ENCODE data around the gene RAB39A. TPM values are rescaled to one million over a fixed set of nuclear protein-coding genes. Genes with fewer than 3 reads are reported as not detected.
A peak's percentile ranks its signal among the peaks of the same experiment; 100 is the strongest.

Gene RAB39A
- total RNA-seq, 6 experiments from 2014 or later, result 0.42 to 1.2 (median 0.72) TPM; not detected in 1

DNA sequence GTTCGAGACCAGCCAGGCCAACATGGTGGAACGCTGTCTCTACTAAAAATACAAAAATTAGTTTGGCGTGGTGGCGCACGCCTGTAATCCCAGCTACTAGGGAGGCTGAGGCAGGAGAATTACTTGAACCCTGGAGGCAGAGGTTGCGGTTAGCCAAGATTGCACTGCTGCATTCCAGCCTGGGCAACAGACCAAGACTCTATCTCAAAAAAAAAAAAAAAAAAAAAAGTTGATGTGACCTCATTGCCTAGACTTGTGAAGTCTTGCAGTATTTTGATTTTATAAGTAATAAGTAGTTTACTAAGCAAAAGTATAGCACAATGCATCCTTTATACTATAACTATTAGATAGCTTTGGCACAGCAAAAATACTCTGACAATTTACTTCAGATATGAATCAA, 70.5 kb downstream of the RAB39A start:
- no peaks in the 10 kb centered on the region for H3K4me1 ChIP-seq
- H3K27ac ChIP-seq, result no peak overlapping the region
- DNase-seq, result no peak
- no peaks in the 10 kb centered on the region for H3K9me3 ChIP-seq
- ATAC-seq, result no peak
- no peak for TF ChIP-seq POLR2A (IDR thresholded peaks at IDR 0.05)
- TF ChIP-seq, protein P1, sequence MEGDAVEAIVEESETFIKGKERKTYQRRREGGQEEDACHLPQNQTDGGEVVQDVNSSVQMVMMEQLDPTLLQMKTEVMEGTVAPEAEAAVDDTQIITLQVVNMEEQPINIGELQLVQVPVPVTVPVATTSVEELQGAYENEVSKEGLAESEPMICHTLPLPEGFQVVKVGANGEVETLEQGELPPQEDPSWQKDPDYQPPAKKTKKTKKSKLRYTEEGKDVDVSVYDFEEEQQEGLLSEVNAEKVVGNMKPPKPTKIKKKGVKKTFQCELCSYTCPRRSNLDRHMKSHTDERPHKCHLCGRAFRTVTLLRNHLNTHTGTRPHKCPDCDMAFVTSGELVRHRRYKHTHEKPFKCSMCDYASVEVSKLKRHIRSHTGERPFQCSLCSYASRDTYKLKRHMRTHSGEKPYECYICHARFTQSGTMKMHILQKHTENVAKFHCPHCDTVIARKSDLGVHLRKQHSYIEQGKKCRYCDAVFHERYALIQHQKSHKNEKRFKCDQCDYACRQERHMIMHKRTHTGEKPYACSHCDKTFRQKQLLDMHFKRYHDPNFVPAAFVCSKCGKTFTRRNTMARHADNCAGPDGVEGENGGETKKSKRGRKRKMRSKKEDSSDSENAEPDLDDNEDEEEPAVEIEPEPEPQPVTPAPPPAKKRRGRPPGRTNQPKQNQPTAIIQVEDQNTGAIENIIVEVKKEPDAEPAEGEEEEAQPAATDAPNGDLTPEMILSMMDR (IDR thresholded peaks at IDR 0.05), result no peak
- H3K36me3 ChIP-seq, result no peaks in the 10 kb centered on the region
- no peak overlapping the region for H3K4me3 ChIP-seq
- intact Hi-C loops (cut with DNase I), result no loop called here
- no peaks in the 10 kb centered on the region for H3K27me3 ChIP-seq
- 96% methylated on average over 4 of the region's 6 CpGs for WGBS (ENCODE audit: insufficient coverage, low coverage, low lambda C conversion rate, missing lambda C conversion rate)

DNA sequence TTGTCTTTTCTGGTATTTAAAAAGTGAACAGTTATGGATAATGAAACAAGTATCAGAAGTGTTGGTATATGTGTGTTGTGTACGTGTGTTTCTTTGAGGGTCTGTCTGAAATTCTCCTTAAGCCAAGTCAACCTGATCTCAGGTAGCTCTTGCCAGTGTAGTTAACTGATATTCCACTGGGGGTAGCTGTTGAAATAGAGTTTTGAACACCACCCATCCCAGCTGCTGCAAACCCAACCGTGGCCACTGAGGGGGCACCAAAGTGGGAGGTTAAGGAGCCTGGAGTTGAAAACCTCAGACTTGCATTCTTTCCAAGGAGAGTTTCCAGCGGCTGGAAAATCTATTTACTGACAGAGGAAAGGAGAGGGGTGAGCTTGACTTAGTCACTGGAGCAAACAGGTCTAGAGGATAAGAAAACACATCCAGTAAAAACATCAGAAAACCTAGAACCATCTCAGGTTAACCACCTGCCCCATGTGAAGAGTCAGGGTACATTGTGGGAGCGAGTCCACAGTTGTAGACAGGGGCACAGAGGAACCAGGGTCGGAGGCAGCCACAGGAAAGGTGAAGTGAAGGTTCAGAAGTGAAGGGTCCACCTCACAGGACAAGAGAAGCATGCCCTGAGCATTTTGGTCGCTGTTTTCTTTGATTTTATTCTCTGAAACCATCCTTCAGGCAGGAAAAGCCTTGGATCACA, 71.7 kb downstream of the RAB39A start:
- Histone ChIP-seq H3K36me3 (no peaks in the 10 kb centered on the region), H3K9me3 (no peaks in the 10 kb centered on the region), H3K4me3 (no peak overlapping the region), H3K27ac (no peak overlapping the region), H3K4me1 (no peaks in the 10 kb centered on the region), H3K27me3 (no peaks in the 10 kb centered on the region)
- ATAC-seq (peak; percentile 67 to 90 (median 74)), DNase-seq (no peak)
- intact Hi-C loops (cut with DNase I), result no loop called here
- TF ChIP-seq POLR2A (IDR thresholded peaks at IDR 0.05), result no peak
- TF ChIP-seq, protein P1 (IDR thresholded peaks at IDR 0.05), result peak; percentile 41 to 47 (median 42)
- WGBS (ENCODE audit: insufficient coverage, low coverage, low lambda C conversion rate, missing lambda C conversion rate), result 10% methylated on average over 5 of the region's 6 CpGs

DNA sequence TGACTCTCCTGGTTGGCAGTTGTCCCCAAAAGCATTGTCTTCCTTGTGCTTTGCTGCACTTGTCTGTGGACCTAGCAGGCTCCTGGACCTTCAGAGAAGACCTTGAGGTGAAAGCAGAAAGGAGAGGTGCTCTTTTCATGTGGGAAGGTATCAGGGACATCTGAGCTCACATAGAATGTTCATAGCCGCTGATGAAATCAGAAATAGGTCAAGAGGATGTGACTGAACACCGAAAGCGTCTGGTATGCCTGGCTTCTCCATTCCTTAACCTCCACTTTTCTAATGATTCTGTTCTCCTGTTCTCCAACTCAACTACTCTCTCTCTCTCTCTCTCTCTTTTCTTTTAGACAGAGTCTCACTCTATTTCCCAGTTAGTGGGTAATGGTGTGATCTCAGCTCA, 74.2 kb downstream of the RAB39A start:
- Histone ChIP-seq H3K27ac (no peak overlapping the region), H3K27me3 (no peaks in the 10 kb centered on the region), H3K4me1 (no peaks in the 10 kb centered on the region), H3K4me3 (no peak overlapping the region), H3K36me3 (no peaks in the 10 kb centered on the region), H3K9me3 (no peaks in the 10 kb centered on the region)
- DNase-seq, result no peak
- TF ChIP-seq POLR2A (IDR thresholded peaks at IDR 0.05), result no peak
- TF ChIP-seq, protein P1 (IDR thresholded peaks at IDR 0.05), result no peak
- ATAC-seq, result no peak
- intact Hi-C loops (cut with DNase I), result no loop called here
- 77% methylated on average over 3 of the region's 3 CpGs for WGBS (ENCODE audit: insufficient coverage, low coverage, low lambda C conversion rate, missing lambda C conversion rate)

DNA sequence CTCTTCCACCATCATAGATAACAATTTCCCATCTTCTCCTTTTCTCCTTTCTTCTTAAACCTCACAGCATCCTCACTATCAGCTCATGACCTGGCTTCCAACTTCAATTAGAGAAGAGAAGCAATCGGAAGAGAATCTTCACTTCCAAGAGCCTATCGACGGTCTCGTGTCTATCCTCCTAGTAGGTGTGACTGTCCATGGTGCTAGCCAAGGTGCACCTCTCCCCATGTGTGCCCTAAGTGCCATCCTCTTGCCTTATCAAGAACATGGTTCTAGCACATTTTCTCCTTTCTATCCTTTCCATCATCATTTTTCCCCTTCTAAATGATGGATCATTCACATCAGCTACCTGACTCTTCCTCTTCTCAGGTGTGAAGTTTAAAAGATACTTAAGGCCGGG, 75.4 kb downstream of the RAB39A start:
- no peak for ATAC-seq
- WGBS (ENCODE audit: insufficient coverage, low coverage, low lambda C conversion rate, missing lambda C conversion rate), result 84% methylated on average over 5 of the region's 5 CpGs
- no peak overlapping the region for H3K27ac ChIP-seq

More for the DNA sequence above, 75.4 kb downstream of the RAB39A start:
- TF ChIP-seq, protein P1 (IDR thresholded peaks at IDR 0.05), result no peak
- TF ChIP-seq POLR2A (IDR thresholded peaks at IDR 0.05), result no peak
- DNase-seq, result no peak
- no peak overlapping the region for H3K4me3 ChIP-seq
- no peaks in the 10 kb centered on the region for H3K36me3 ChIP-seq
- H3K27me3 ChIP-seq, result no peaks in the 10 kb centered on the region
- H3K4me1 ChIP-seq, result no peaks in the 10 kb centered on the region
- no peaks in the 10 kb centered on the region for H3K9me3 ChIP-seq
- intact Hi-C loops (cut with DNase I), result no loop called here
